SKM-1 treated with dmso at 0.1 percent for 144 hours (cell line): ENCODE results near the gene MED8.
A peak's percentile ranks its signal among the peaks of the same experiment; 100 is the strongest.

Experiments used
- DNase-seq: peaks from one replicate; lab custom pipeline; 2025; ENCODE audit not compliant: unreplicated experiment; lab: John Stamatoyannopoulos, UW

Gene MED8

GRCh38 chr1:43363283-43363934, 26.2 kb downstream of the MED8 start:
- DNase-seq, result peak; percentile 17

- no peak for DNase-seq
Measured at GRCh38 chr1:43360616-43361015, 29.0 kb downstream of the MED8 start.

GRCh38 chr1:43359696-43360095, 29.9 kb downstream of the MED8 start:
- no peak for DNase-seq

GRCh38 chr1:43358746-43359693, 30.6 kb downstream of the MED8 start, which contains the start of gene CDC20:
Gene CDC20 (plus strand): TSS chr1:43358981. CDS start chr1:43359216, 235 bp downstream.
- peak; percentile 97 for DNase-seq

- peak; percentile 56 for DNase-seq
Measured at GRCh38 chr1:43358121-43358745, 31.4 kb downstream of the MED8 start.

GRCh38 chr1:43357251-43357650, 32.3 kb downstream of the MED8 start:
- DNase-seq, result no peak

GRCh38 chr1:43354936-43355335, 34.7 kb downstream of the MED8 start:
- no peak for DNase-seq

GRCh38 chr1:43354471-43354870, 35.1 kb downstream of the MED8 start:
- DNase-seq, result no peak

GRCh38 chr1:43352881-43353280, 36.7 kb downstream of the MED8 start:
- peak; percentile 14 for DNase-seq

- no peak for DNase-seq
Measured at GRCh38 chr1:43352351-43352705, 37.3 kb downstream of the MED8 start.

GRCh38 chr1:43351421-43352350, 37.9 kb downstream of the MED8 start:
- DNase-seq, result no peak

- no peak for DNase-seq
Measured at GRCh38 chr1:43350976-43351375, 38.6 kb downstream of the MED8 start.

GRCh38 chr1:43349594-43350306, 39.9 kb downstream of the MED8 start:
- DNase-seq, result peak; percentile 83

- no peak for DNase-seq
Measured at GRCh38 chr1:43348809-43349593, 40.6 kb downstream of the MED8 start.

- DNase-seq, result no peak
Measured at GRCh38 chr1:43348343-43348808, 41.2 kb downstream of the MED8 start.

GRCh38 chr1:43346636-43347035, 43.0 kb downstream of the MED8 start:
- no peak for DNase-seq

GRCh38 chr1:43345120-43345519, 44.5 kb downstream of the MED8 start:
- no peak for DNase-seq

- no peak for DNase-seq
Measured at GRCh38 chr1:43344267-43344850, 45.2 kb downstream of the MED8 start.

GRCh38 chr1:43340559-43340958, 49.0 kb downstream of the MED8 start:
- DNase-seq, result no peak
